HCT116 (cell line): ENCODE results near the gene COL21A1. TPM values are rescaled to one million over a fixed set of nuclear protein-coding genes. Genes with fewer than 3 reads are reported as not detected.

Experiments used
- ATAC-seq: fragments of 200-7000 bp; cut with Tn5 transposase; 2 replicates; pipeline ENCODE4 v1.9.1; 2020; ENCODE audit warnings: mild to moderate bottlenecking, moderate library complexity
- BruUV-seq: library from RNA; stranded (reverse); fragments of 400-500 nt; replicated peaks from 2 replicates; lab custom pipeline; 2021; lab: Mats Ljungman, UMichigan
- CTCF ChIA-PET: fragments of 300-600 bp; sonication (Branson Sonifier 250); formaldehyde crosslinking; loops from one replicate; lab custom pipeline; 2021; ENCODE audit warnings: antibody characterized with exemption; lab: Charles Lee
- POLR2A ChIA-PET: fragments of 300-600, 350-600 bp; sonication (Branson Sonifier 250); formaldehyde crosslinking; loops from one replicate; lab custom pipeline; 2021; ENCODE audit warnings: antibody characterized with exemption; lab: Charles Lee
- RAD21 ChIA-PET, 2 experiments: fragments of 300-600 bp; sonication (Branson Sonifier 250); formaldehyde crosslinking; loops; one replicate each; lab custom pipeline; 2023; ENCODE audit warnings: low total read pairs in 2 of 2; ENCODE audit not compliant: uncharacterized antibody in 2 of 2, unreplicated experiment in 2 of 2, low non-redundant PET in 1 of 2; lab: Charles Lee
- DNase-seq: peaks from one replicate; pipeline ENCODE4 v3.0.0-alpha.2; 2010; ENCODE audit warnings: low read depth, low spot score
- H2AFZ ChIP-seq: fragments of 200-600 bp; shearing (Covaris generic), sonication (generic); 2 replicates; pipeline ENCODE4 v1.6.1; 2017; ENCODE audit warnings: low read depth, mixed run types, mixed read lengths, antibody characterized with exemption, low read length; ENCODE audit not compliant: poor library complexity, severe bottlenecking
- H3K27ac ChIP-seq: 2 replicates; pipeline ENCODE4 v1.5.1; 2012; ENCODE audit warnings: low read depth, low read length
- H3K27me3 ChIP-seq: fragments of 200-600 bp; sonication (generic); 2 replicates; pipeline ENCODE4 v1.6.1; 2016; ENCODE audit warnings: mixed run types, low read length, mixed read lengths; ENCODE audit not compliant: insufficient read depth
- H3K36me3 ChIP-seq, 2 experiments: fragments of 200-500 bp in 1 of 2; fragments of 200-600 bp in 1 of 2; sonication (Bioruptor generic) in 1 of 2; sonication (generic) in 1 of 2; 2 replicates each; pipeline versions ENCODE4 v1.5.1 to v1.6.1; 2014 to 2016; ENCODE audit warnings: low read length in 2 of 2, inconsistent platforms in 1 of 2, mixed read lengths in 1 of 2, mixed run types in 1 of 2; ENCODE audit not compliant: insufficient read depth in 2 of 2, control insufficient read depth in 1 of 2
- H3K4me1 ChIP-seq, 2 experiments: fragments of 200-600 bp in 1 of 2; sonication (generic) in 1 of 2; 2 replicates each; pipeline versions ENCODE4 v1.5.1 to v1.6.1; 2012 to 2017; ENCODE audit warnings: low read length in 2 of 2, inconsistent platforms in 1 of 2, mild to moderate bottlenecking in 1 of 2, mixed read lengths in 1 of 2, mixed run types in 1 of 2, moderate library complexity in 1 of 2; ENCODE audit not compliant: insufficient read depth in 2 of 2, control insufficient read depth in 1 of 2
- H3K4me2 ChIP-seq: fragments of 200-600 bp; sonication (generic); 2 replicates; pipeline ENCODE4 v1.6.1; 2017; ENCODE audit warnings: mixed run types, low read length, mixed read lengths
- H3K4me3 ChIP-seq, 2 experiments: fragments of 200-600 bp in 1 of 2; sonication (generic) in 1 of 2; replicated peaks in 1 of 2; 2 replicates each; pipeline ENCODE4 v1.5.1; 2011 to 2016; ENCODE audit warnings: low read length in 2 of 2, control low read depth in 1 of 2, low read depth in 1 of 2, mild to moderate bottlenecking in 1 of 2, mixed read lengths in 1 of 2, mixed run types in 1 of 2
- H3K79me2 ChIP-seq: fragments of 200-600 bp; sonication (generic); 2 replicates; pipeline ENCODE4 v1.6.1; 2017; ENCODE audit warnings: mild to moderate bottlenecking, mixed run types, low read length, moderate library complexity, mixed read lengths; ENCODE audit not compliant: insufficient read depth
- H3K9ac ChIP-seq: fragments of 200-600 bp; sonication (generic); 2 replicates; pipeline ENCODE4 v1.6.1; 2016; ENCODE audit warnings: low read length, mixed read lengths
- H3K9me2 ChIP-seq: fragments of 200-600 bp; sonication (generic), shearing (Covaris generic); 2 replicates; pipeline ENCODE4 v1.6.1; 2017; ENCODE audit warnings: mixed run types, mild to moderate bottlenecking, moderate library complexity; ENCODE audit not compliant: insufficient read depth
- H3K9me3 ChIP-seq, 2 experiments: fragments of 200-500 bp in 1 of 2; fragments of 200-600 bp in 1 of 2; sonication (Bioruptor generic) in 1 of 2; sonication (generic) in 1 of 2; 2 replicates each; pipeline ENCODE4 v1.6.1; 2014 to 2017; ENCODE audit warnings: low read length in 2 of 2, mixed read lengths in 2 of 2, inconsistent platforms in 1 of 2, low read depth in 1 of 2, mild to moderate bottlenecking in 1 of 2, mixed run types in 1 of 2, moderate library complexity in 1 of 2; ENCODE audit not compliant: control insufficient read depth in 1 of 2, insufficient read depth in 1 of 2
- H4K20me1 ChIP-seq: fragments of 200-600 bp; sonication (generic), shearing (Covaris generic); 2 replicates; pipeline ENCODE4 v1.6.1; 2017; ENCODE audit warnings: mixed run types, mild to moderate bottlenecking, moderate library complexity; ENCODE audit not compliant: insufficient read depth
- CEBPB ChIP-seq: IDR thresholded peaks from 2 replicates; pipeline ENCODE4 v1.6.1; 2012; ENCODE audit warnings: low read depth
- EGR1 ChIP-seq: IDR thresholded peaks from 2 replicates; pipeline ENCODE4 v1.6.1; 2012; ENCODE audit warnings: low read depth
- ELF1 ChIP-seq: IDR thresholded peaks from 2 replicates; pipeline ENCODE4 v1.6.1; 2012; ENCODE audit warnings: low read depth, borderline replicate concordance
- EZH2 ChIP-seq: fragments of 200-600 bp; sonication (generic); IDR thresholded peaks from 2 replicates; pipeline ENCODE4 v1.6.1; 2017; ENCODE audit warnings: antibody characterized with exemption, mixed run types
- JUND ChIP-seq: IDR thresholded peaks from 2 replicates; pipeline ENCODE4 v1.6.1; 2012
- POLR2AphosphoS5 ChIP-seq: IDR thresholded peaks from 2 replicates; pipeline ENCODE4 v1.6.1; 2011; ENCODE audit warnings: mild to moderate bottlenecking, low read depth, low read length, moderate library complexity
- RAD21 ChIP-seq: IDR thresholded peaks from 2 replicates; pipeline ENCODE4 v1.6.1; 2012; ENCODE audit warnings: low read depth, mild to moderate bottlenecking
- SIN3A ChIP-seq: IDR thresholded peaks from 2 replicates; pipeline ENCODE4 v1.6.1; 2012; ENCODE audit warnings: low read depth
- SP1 ChIP-seq: IDR thresholded peaks from 2 replicates; pipeline ENCODE4 v1.6.1; 2012; ENCODE audit warnings: low read depth
- TCF7L2 ChIP-seq: IDR thresholded peaks from 2 replicates; pipeline ENCODE4 v1.7.0; 2011; ENCODE audit warnings: borderline replicate concordance, inconsistent platforms; ENCODE audit not compliant: insufficient read depth, insufficient read length; ENCODE audit errors: extremely low read depth
- ZFX ChIP-seq: fragments of 450-650 bp; IDR thresholded peaks from 2 replicates; pipeline ENCODE4 v1.6.1; 2017
- ZNF274 ChIP-seq: fragments of 200-500 bp; sonication (Bioruptor generic); IDR thresholded peaks from 2 replicates; pipeline ENCODE4 v1.6.1; 2014; ENCODE audit warnings: mild to moderate bottlenecking, low read depth, low read length, inconsistent platforms
- intact Hi-C: fragments of 100-400 bp; cut with micrococcal nuclease; formaldehyde crosslinking; loops from 2 replicates; pipeline ENCODE4 v1.10.0; 2022
- total RNA-seq: library from RNA; stranded (reverse); gene quantifications from one replicate; pipeline ENCODE4 v1.2.1, GENCODE V29; 2021; ENCODE audit not compliant: unreplicated experiment
- TF ChIP-seq, protein P1 (sequence below): IDR thresholded peaks from 2 replicates; pipeline ENCODE4 v1.6.1; 2011; ENCODE audit warnings: mild to moderate bottlenecking, low read length, moderate library complexity; ENCODE audit not compliant: insufficient replicate concordance; ENCODE audit errors: extremely low read depth
- TF ChIP-seq, protein P2 (sequence below): IDR thresholded peaks from 2 replicates; pipeline ENCODE4 v1.6.1; 2012

Gene COL21A1
- total RNA-seq, 1 experiment from 2014 or later: not detected

DNA sequence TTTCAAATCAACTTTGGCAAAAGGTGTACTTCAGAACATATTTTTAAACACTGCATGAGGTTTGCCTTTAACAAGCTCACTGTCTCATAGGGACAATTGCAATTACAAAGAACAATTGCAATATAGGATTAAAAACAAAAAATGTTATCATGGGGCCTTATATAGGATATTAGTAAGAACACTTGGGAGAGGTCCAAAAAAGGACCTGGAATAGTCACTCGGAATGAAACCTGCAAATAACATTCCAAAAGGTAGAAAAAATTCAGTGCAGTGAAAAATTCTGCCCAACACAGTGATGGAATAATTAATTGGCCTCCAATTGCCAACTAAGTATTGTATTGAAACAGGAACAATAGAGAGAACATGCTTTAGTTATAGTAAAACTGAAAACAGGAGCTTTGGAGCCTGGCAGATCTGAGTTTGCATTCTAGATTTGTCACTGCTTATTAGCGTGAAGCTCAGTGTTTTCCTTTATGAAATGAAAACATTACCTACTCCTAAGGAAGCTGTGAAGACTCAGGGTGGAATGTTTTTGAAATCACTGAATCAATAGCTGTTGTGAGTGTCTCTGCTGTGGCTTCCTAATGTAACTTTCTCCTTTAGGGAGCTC, 199.3 kb downstream of the COL21A1 start:
- intact Hi-C loops: no loop called here
- DNase-seq (no peak), ATAC-seq (no peak)
- ChIA-PET CTCF (interaction anchor here (0.7 kb wide), 1 partner anchor 245 kb away, joined by 3 read pairs; no protein-coding TSS in a partner anchor), RAD21 (no interaction called here), POLR2A (no interaction called here)
- H3K9me2 ChIP-seq: no peaks in the 10 kb centered on the region
- H2AFZ ChIP-seq: peak overlapping the region; percentile 22
- no peak overlapping the region for H3K27ac ChIP-seq
- H3K79me2 ChIP-seq: no peaks in the 10 kb centered on the region
- BruUV-seq: no TSS peak
- H3K36me3 ChIP-seq: no peaks in the 10 kb centered on the region
- no peaks in the 10 kb centered on the region for H3K27me3 ChIP-seq
- TF ChIP-seq CEBPB (no peak), EZH2 (no peak), ZNF274 (no peak), JUND (no peak), ELF1 (no peak)
- no peaks in the 10 kb centered on the region for H4K20me1 ChIP-seq
- no peak overlapping the region for H3K4me3 ChIP-seq
- no peak overlapping the region for H3K4me2 ChIP-seq
- H3K4me1 ChIP-seq: no peaks in the 10 kb centered on the region
- H3K9ac ChIP-seq: no peak overlapping the region
- no peaks in the 10 kb centered on the region for H3K9me3 ChIP-seq

DNA sequence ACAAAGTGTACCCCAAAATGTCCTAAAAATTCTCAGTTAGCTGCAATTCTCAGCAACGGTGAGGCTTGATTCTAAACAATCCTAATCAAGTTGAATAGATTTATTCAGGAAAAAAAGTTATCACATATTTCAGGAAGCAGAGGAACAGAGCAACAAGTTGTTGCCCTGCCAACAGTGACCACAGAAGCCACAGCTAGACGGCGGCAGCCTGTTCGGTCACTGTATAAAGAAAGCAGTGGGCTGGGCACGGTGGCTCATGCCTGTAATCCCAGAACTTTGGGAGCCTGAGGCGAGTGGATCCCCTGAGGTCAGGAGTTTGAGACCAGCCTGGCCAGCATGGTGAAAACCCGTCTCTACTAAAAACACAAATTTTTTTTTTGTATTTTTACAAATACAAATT, 200.8 kb downstream of the COL21A1 start:
- intact Hi-C loops: no loop called here
- Histone ChIP-seq H3K9ac (no peak overlapping the region), H2AFZ (no peak overlapping the region), H3K36me3 (no peaks in the 10 kb centered on the region), H3K27ac (no peak overlapping the region), H3K4me3 (no peak overlapping the region), H3K79me2 (no peaks in the 10 kb centered on the region), H3K9me2 (no peaks in the 10 kb centered on the region), H3K4me2 (no peak overlapping the region), H3K27me3 (no peaks in the 10 kb centered on the region), H4K20me1 (no peaks in the 10 kb centered on the region), H3K4me1 (no peaks in the 10 kb centered on the region), H3K9me3 (no peaks in the 10 kb centered on the region)
- no TSS peak for BruUV-seq
- POLR2A ChIA-PET: interaction anchor here (0.7 kb wide), 1 partner anchor 1042 kb away, joined by 4 read pairs; no protein-coding TSS in a partner anchor
- no peak for TF ChIP-seq SIN3A
- TF ChIP-seq ZFX: no peak
- no peak for TF ChIP-seq JUND
- TF ChIP-seq TCF7L2: no peak
- no peak for TF ChIP-seq SP1
- no peak for TF ChIP-seq RAD21
- TF ChIP-seq, protein P1, sequence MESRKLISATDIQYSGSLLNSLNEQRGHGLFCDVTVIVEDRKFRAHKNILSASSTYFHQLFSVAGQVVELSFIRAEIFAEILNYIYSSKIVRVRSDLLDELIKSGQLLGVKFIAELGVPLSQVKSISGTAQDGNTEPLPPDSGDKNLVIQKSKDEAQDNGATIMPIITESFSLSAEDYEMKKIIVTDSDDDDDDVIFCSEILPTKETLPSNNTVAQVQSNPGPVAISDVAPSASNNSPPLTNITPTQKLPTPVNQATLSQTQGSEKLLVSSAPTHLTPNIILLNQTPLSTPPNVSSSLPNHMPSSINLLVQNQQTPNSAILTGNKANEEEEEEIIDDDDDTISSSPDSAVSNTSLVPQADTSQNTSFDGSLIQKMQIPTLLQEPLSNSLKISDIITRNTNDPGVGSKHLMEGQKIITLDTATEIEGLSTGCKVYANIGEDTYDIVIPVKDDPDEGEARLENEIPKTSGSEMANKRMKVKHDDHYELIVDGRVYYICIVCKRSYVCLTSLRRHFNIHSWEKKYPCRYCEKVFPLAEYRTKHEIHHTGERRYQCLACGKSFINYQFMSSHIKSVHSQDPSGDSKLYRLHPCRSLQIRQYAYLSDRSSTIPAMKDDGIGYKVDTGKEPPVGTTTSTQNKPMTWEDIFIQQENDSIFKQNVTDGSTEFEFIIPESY: no peak
- TF ChIP-seq POLR2AphosphoS5: no peak
- TF ChIP-seq, protein P2, sequence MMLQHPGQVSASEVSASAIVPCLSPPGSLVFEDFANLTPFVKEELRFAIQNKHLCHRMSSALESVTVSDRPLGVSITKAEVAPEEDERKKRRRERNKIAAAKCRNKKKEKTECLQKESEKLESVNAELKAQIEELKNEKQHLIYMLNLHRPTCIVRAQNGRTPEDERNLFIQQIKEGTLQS: no peak
- no peak for TF ChIP-seq EZH2
- TF ChIP-seq EGR1: no peak
- DNase-seq: no peak
- CTCF ChIA-PET: no interaction called here
- RAD21 ChIA-PET: no interaction called here
- no peak for ATAC-seq
